Measurements from ENCODE around the gene RALGPS2. TPM values are rescaled to one million over a fixed set of nuclear protein-coding genes. Genes with fewer than 3 reads are reported as not detected.

RALGPS2 gene
- total RNA-seq, 2 experiments from 2014 or later: 2.2 to 3.0 TPM

- Mint-ChIP-seq H3K4me3 (no peak overlapping the region), H3K27me3 (peaks cover 3% of the 10 kb centered on the region), H3K4me1 (no peaks in the 10 kb centered on the region), H3K27ac (no peak overlapping the region), H3K9me3 (no peaks in the 10 kb centered on the region), H3K36me3 (ENCODE audit: low read depth) (no peaks in the 10 kb centered on the region)
- CTCF ChIA-PET: no interaction called here
- POLR2A ChIA-PET: no interaction called here
- DNase-seq: no peak
Measured at GRCh38 chr1:178926046-178926445, 201.0 kb downstream of the RALGPS2 start.

- CTCF ChIA-PET: no interaction called here
- no peak overlapping the region for H3K4me3 Mint-ChIP-seq
Measured at GRCh38 chr1:178927003-178927402, 202.0 kb downstream of the RALGPS2 start.

GRCh38 chr1:178928041-178928440, 203.0 kb downstream of the RALGPS2 start:
- ChIA-PET POLR2A (no interaction called here), CTCF (no interaction called here)
- DNase-seq: no peak
- Mint-ChIP-seq H3K9me3 (no peaks in the 10 kb centered on the region), H3K36me3 (ENCODE audit: low read depth) (no peaks in the 10 kb centered on the region), H3K27me3 (no peaks in the 10 kb centered on the region), H3K4me1 (no peaks in the 10 kb centered on the region), H3K4me3 (no peak overlapping the region), H3K27ac (no peak overlapping the region)

More at GRCh38 chr1:178927003-178927402, 202.0 kb downstream of the RALGPS2 start:
- Mint-ChIP-seq H3K4me1 (no peaks in the 10 kb centered on the region), H3K27me3 (no peaks in the 10 kb centered on the region), H3K27ac (no peak overlapping the region), H3K9me3 (no peaks in the 10 kb centered on the region), H3K36me3 (ENCODE audit: low read depth) (no peaks in the 10 kb centered on the region)
- no peak for DNase-seq
- POLR2A ChIA-PET: no interaction called here

GRCh38 chr1:178928976-178929375, 203.9 kb downstream of the RALGPS2 start:
- H3K4me3 Mint-ChIP-seq: no peak overlapping the region
- CTCF ChIA-PET: no interaction called here
- no peak for DNase-seq
- no peaks in the 10 kb centered on the region for H3K27me3 Mint-ChIP-seq
- H3K9me3 Mint-ChIP-seq: no peaks in the 10 kb centered on the region
- no peak overlapping the region for H3K27ac Mint-ChIP-seq
- POLR2A ChIA-PET: no interaction called here
- no peaks in the 10 kb centered on the region for H3K4me1 Mint-ChIP-seq
- H3K36me3 Mint-ChIP-seq (ENCODE audit: low read depth): no peaks in the 10 kb centered on the region

- H3K4me3 Mint-ChIP-seq: no peak overlapping the region
- no peaks in the 10 kb centered on the region for H3K36me3 Mint-ChIP-seq (ENCODE audit: low read depth)
- no peak overlapping the region for H3K27ac Mint-ChIP-seq
- POLR2A ChIA-PET: no interaction called here
- no peak for DNase-seq
- CTCF ChIA-PET: no interaction called here
- no peaks in the 10 kb centered on the region for H3K27me3 Mint-ChIP-seq
- no peaks in the 10 kb centered on the region for H3K9me3 Mint-ChIP-seq
- H3K4me1 Mint-ChIP-seq: no peaks in the 10 kb centered on the region
Measured at GRCh38 chr1:178931858-178932551, 207.0 kb downstream of the RALGPS2 start.

- CTCF ChIA-PET: no interaction called here
- no peaks in the 10 kb centered on the region for H3K36me3 Mint-ChIP-seq (ENCODE audit: low read depth)
Measured at GRCh38 chr1:178932552-178932906, 207.5 kb downstream of the RALGPS2 start.

GRCh38 chr1:178933105-178933561, 208.1 kb downstream of the RALGPS2 start:
- ChIA-PET POLR2A (no interaction called here), CTCF (no interaction called here)
- no peaks in the 10 kb centered on the region for H3K36me3 Mint-ChIP-seq (ENCODE audit: low read depth)
- no peak overlapping the region for H3K4me3 Mint-ChIP-seq
- no peak for DNase-seq
- H3K27me3 Mint-ChIP-seq: no peaks in the 10 kb centered on the region
- no peaks in the 10 kb centered on the region for H3K9me3 Mint-ChIP-seq
- no peaks in the 10 kb centered on the region for H3K4me1 Mint-ChIP-seq
- H3K27ac Mint-ChIP-seq: no peak overlapping the region

More at GRCh38 chr1:178932552-178932906, 207.5 kb downstream of the RALGPS2 start:
- Mint-ChIP-seq H3K27ac (no peak overlapping the region), H3K9me3 (no peaks in the 10 kb centered on the region), H3K4me1 (no peaks in the 10 kb centered on the region), H3K27me3 (no peaks in the 10 kb centered on the region), H3K4me3 (no peak overlapping the region)
- DNase-seq: no peak
- POLR2A ChIA-PET: no interaction called here

DNA sequence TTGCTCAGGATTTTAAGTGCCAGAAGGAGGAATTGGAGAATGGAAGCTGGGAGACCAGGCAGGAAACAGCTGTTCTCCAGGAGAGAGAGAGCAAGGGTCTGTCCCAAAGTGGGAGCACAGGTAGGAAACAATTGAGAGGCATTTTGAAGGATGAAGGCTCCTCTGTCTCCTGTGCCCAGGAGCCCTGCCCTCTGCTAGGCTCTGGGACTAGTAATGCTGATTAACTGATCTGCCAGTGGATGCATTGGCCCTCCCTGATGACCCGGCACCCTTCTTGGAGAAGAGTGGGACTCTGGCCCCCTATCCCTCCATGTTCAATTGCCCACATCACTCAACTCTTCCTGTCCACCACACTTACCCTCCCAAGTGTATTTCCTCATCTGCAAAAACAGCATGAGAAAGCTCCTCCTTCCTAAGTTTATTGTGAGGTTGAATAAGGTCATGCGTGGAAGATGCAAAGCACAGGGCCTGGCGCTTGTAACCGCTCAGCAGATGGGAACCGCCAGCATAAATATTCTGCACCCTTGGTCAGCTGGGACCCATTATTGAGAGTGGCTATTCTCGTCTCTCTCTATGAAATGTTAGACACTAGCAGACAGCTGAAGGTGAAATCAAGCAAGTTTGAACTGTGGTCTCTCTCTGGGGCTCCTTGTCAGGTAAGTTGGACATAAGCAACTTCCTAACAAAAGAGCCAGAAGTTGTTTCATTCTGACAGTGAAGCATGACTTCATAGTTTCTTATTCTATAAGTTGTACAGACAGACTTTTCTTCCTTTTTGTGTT, 208.9 kb downstream of the RALGPS2 start:
- Mint-ChIP-seq H3K27me3 (no peaks in the 10 kb centered on the region), H3K4me1 (no peaks in the 10 kb centered on the region), H3K27ac (no peak overlapping the region), H3K9me3 (no peaks in the 10 kb centered on the region), H3K4me3 (no peak overlapping the region), H3K36me3 (ENCODE audit: low read depth) (no peaks in the 10 kb centered on the region)
- CTCF ChIA-PET: no interaction called here
- POLR2A ChIA-PET: no interaction called here
- DNase-seq: no peak

GRCh38 chr1:178934546-178934945, 209.5 kb downstream of the RALGPS2 start:
- no peak for DNase-seq
- POLR2A ChIA-PET: no interaction called here
- Mint-ChIP-seq H3K27me3 (no peaks in the 10 kb centered on the region), H3K27ac (no peak overlapping the region), H3K4me1 (no peaks in the 10 kb centered on the region), H3K4me3 (no peak overlapping the region), H3K9me3 (no peaks in the 10 kb centered on the region), H3K36me3 (ENCODE audit: low read depth) (no peaks in the 10 kb centered on the region)
- CTCF ChIA-PET: no interaction called here

DNA sequence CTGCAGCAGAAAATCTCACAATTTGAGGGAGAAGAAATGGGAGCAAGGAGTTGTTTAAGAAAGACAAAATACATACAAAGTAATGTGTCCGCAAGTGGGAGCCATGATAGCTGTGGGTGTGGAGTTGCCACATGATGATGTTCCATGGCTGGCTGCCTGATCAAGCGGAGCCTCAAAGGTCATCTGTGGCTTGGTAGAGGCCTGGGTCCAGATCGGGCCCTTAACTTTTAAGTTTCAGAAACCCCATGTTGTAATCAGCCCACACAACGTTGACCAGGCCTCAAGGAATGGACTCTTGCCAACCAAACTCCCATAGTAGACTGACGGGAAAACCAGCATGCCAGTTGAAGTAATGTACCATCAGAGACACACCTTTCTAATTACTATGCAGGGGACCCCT, 210.6 kb downstream of the RALGPS2 start:
- H3K36me3 Mint-ChIP-seq (ENCODE audit: low read depth): no peaks in the 10 kb centered on the region
- H3K27me3 Mint-ChIP-seq: no peaks in the 10 kb centered on the region
- H3K4me1 Mint-ChIP-seq: no peaks in the 10 kb centered on the region
- H3K27ac Mint-ChIP-seq: no peak overlapping the region
- H3K9me3 Mint-ChIP-seq: no peaks in the 10 kb centered on the region
- no peak overlapping the region for H3K4me3 Mint-ChIP-seq
- DNase-seq: no peak
- ChIA-PET CTCF (no interaction called here), POLR2A (no interaction called here)

- ChIA-PET CTCF (no interaction called here), POLR2A (no interaction called here)
- no peaks in the 10 kb centered on the region for H3K36me3 Mint-ChIP-seq (ENCODE audit: low read depth)
Measured at GRCh38 chr1:178937695-178938094, 212.7 kb downstream of the RALGPS2 start.

GRCh38 chr1:178938101-178938958, 213.3 kb downstream of the RALGPS2 start:
- ChIA-PET POLR2A (no interaction called here), CTCF (no interaction called here)
- no peak for DNase-seq
- no peak overlapping the region for H3K27ac Mint-ChIP-seq
- H3K36me3 Mint-ChIP-seq (ENCODE audit: low read depth): no peaks in the 10 kb centered on the region
- no peaks in the 10 kb centered on the region for H3K9me3 Mint-ChIP-seq
- peaks cover 6% of the 10 kb centered on the region for H3K27me3 Mint-ChIP-seq
- H3K4me1 Mint-ChIP-seq: peaks cover 9% of the 10 kb centered on the region
- H3K4me3 Mint-ChIP-seq: no peak overlapping the region

More at GRCh38 chr1:178937695-178938094, 212.7 kb downstream of the RALGPS2 start:
- Mint-ChIP-seq H3K9me3 (no peaks in the 10 kb centered on the region), H3K27me3 (peaks cover 6% of the 10 kb centered on the region), H3K27ac (no peak overlapping the region), H3K4me3 (no peak overlapping the region), H3K4me1 (peaks cover 5% of the 10 kb centered on the region)
- no peak for DNase-seq

- peaks cover 9% of the 10 kb centered on the region for H3K4me1 Mint-ChIP-seq
- peaks cover 6% of the 10 kb centered on the region for H3K27me3 Mint-ChIP-seq
- H3K9me3 Mint-ChIP-seq: no peaks in the 10 kb centered on the region
- H3K27ac Mint-ChIP-seq: no peak overlapping the region
- no peak overlapping the region for H3K4me3 Mint-ChIP-seq
- CTCF ChIA-PET: no interaction called here
- no peak for DNase-seq
- no peaks in the 10 kb centered on the region for H3K36me3 Mint-ChIP-seq (ENCODE audit: low read depth)
- POLR2A ChIA-PET: no interaction called here
Measured at GRCh38 chr1:178938959-178939317, 213.9 kb downstream of the RALGPS2 start.

All from activated CD4-positive, alpha-beta memory T cell treated with anti-CD3 and anti-CD28 coated beads, Interleukin-2, amount 10 ng/mL, durations not matched to agents 7 days and 5 days (primary cell).